Panc1 (cell line): Measurements from ENCODE around the gene APEX1. TPM values are rescaled to one million over a fixed set of nuclear protein-coding genes. Genes with fewer than 3 reads are reported as not detected.
"Not testable (repeated sequence)": the region's sequence is repeated elsewhere in the genome, so short reads cannot be mapped to it uniquely, and the experiment has no call there.

Source experiments
- ATAC-seq: fragments of 200-7000 bp; cut with Tn5 transposase; 2 replicates; pipeline ENCODE4 v1.9.1; 2020; ENCODE audit warnings: mild to moderate bottlenecking, moderate library complexity
- BruUV-seq: library from RNA; stranded (reverse); fragments of 400-500 nt; replicated peaks from 2 replicates; lab custom pipeline; 2021; lab: Mats Ljungman, UMichigan
- CTCF ChIA-PET: fragments of 300-600 bp; sonication (Branson Sonifier 250); formaldehyde crosslinking; loops from one replicate; lab custom pipeline; 2022; ENCODE audit warnings: antibody characterized with exemption; lab: Charles Lee
- POLR2A ChIA-PET: fragments of 300-600 bp; sonication (Branson Sonifier 250); formaldehyde crosslinking; loops from one replicate; lab custom pipeline; 2022; ENCODE audit warnings: antibody characterized with exemption; lab: Charles Lee
- DNase-seq: peaks from one replicate; pipeline ENCODE4 v3.0.0-alpha.2; 2010; ENCODE audit warnings: low read depth, low spot score
- H3K27ac ChIP-seq: 2 replicates; pipeline ENCODE4 v1.5.1; 2011; ENCODE audit warnings: mild to moderate bottlenecking, low read length, inconsistent platforms
- H3K27me3 ChIP-seq: fragments of 200-500 bp; sonication (Bioruptor generic); 2 replicates; pipeline ENCODE4 v1.6.0; 2014; ENCODE audit warnings: low read length, inconsistent platforms; ENCODE audit not compliant: control insufficient read depth, insufficient read depth
- H3K36me3 ChIP-seq: fragments of 200-500 bp; sonication (Bioruptor generic); 2 replicates; pipeline ENCODE4 v1.5.1; 2014; ENCODE audit warnings: inconsistent platforms, mild to moderate bottlenecking, low read length, moderate library complexity; ENCODE audit not compliant: control insufficient read depth, insufficient read depth
- H3K4me1 ChIP-seq: 2 replicates; pipeline ENCODE4 v1.5.1; 2011; ENCODE audit warnings: inconsistent platforms, mild to moderate bottlenecking, low read length, moderate library complexity; ENCODE audit not compliant: control insufficient read depth, insufficient read depth
- H3K4me3 ChIP-seq, 2 experiments: 2 replicates each; pipeline ENCODE4 v1.5.1; 2011 to 2012; ENCODE audit warnings: low read depth in 2 of 2, low read length in 2 of 2, mild to moderate bottlenecking in 2 of 2, inconsistent platforms in 1 of 2, moderate library complexity in 1 of 2
- H3K9me3 ChIP-seq: fragments of 200-500 bp; sonication (Bioruptor generic); 2 replicates; pipeline ENCODE4 v1.5.1; 2014; ENCODE audit warnings: low read depth, mild to moderate bottlenecking, inconsistent platforms, low read length, moderate library complexity; ENCODE audit not compliant: control insufficient read depth, insufficient read depth
- CTCF ChIP-seq: fragments of 450-650 bp; IDR thresholded peaks from 2 replicates; pipeline ENCODE4 v1.5.1; 2017; ENCODE audit warnings: mild to moderate bottlenecking
- POLR2AphosphoS5 ChIP-seq: IDR thresholded peaks from 2 replicates; pipeline ENCODE4 v1.6.1; 2012; ENCODE audit warnings: mild to moderate bottlenecking, low read depth, low read length, moderate library complexity
- REST ChIP-seq, 2 experiments: IDR thresholded peaks; 2 replicates each; pipeline ENCODE4 v1.6.1; 2011 to 2012; ENCODE audit warnings: low read depth in 2 of 2, control low read depth in 1 of 2, low read length in 1 of 2, mild to moderate bottlenecking in 1 of 2, moderate library complexity in 1 of 2; ENCODE audit not compliant: insufficient read depth in 1 of 2
- SIN3A ChIP-seq: IDR thresholded peaks from 2 replicates; pipeline ENCODE4 v1.6.1; 2012; ENCODE audit warnings: low read depth, mild to moderate bottlenecking, low read length, moderate library complexity, borderline replicate concordance; ENCODE audit not compliant: insufficient read depth
- TCF7L2 ChIP-seq: IDR thresholded peaks from 2 replicates; pipeline ENCODE4 v1.6.1; 2011; ENCODE audit warnings: mild to moderate bottlenecking, low read depth, low read length, inconsistent platforms
- in situ Hi-C: cut with HindIII; loops from 2 replicates; pipeline ENCODE4 v1.10.0; 2016; ENCODE audit warnings: low sequenced_read_pairs, low pct_unique_long_range_greater_than_20kb
- intact Hi-C: fragments of 100-400 bp; cut with micrococcal nuclease; formaldehyde crosslinking; loops from one replicate; pipeline ENCODE4 v1.10.0; 2022; ENCODE audit not compliant: unreplicated experiment
- total RNA-seq: library from RNA; stranded (reverse); gene quantifications from one replicate; pipeline ENCODE4 v1.2.1, GENCODE V29; 2021; ENCODE audit not compliant: unreplicated experiment

APEX1 gene
- total RNA-seq, 1 experiment from 2014 or later, result 163 TPM

GRCh38 chr14:20452831-20453230 is 2.2 kb upstream of the APEX1 start:
- peaks cover 21% of the 10 kb centered on the region for H3K36me3 ChIP-seq
- H3K27me3 ChIP-seq, BruUV-seq, H3K27ac ChIP-seq, H3K9me3 ChIP-seq, DNase-seq, in situ Hi-C loops, CTCF ChIA-PET, intact Hi-C loops, ATAC-seq, H3K4me3 ChIP-seq: not testable (repeated sequence)
- POLR2A ChIA-PET, result interaction anchor here (0.6 kb wide), 1 partner anchor 29 kb away, joined by 8 read pairs; no protein-coding TSS in a partner anchor
- H3K4me1 ChIP-seq, result peaks cover 17% of the 10 kb centered on the region

DNA sequence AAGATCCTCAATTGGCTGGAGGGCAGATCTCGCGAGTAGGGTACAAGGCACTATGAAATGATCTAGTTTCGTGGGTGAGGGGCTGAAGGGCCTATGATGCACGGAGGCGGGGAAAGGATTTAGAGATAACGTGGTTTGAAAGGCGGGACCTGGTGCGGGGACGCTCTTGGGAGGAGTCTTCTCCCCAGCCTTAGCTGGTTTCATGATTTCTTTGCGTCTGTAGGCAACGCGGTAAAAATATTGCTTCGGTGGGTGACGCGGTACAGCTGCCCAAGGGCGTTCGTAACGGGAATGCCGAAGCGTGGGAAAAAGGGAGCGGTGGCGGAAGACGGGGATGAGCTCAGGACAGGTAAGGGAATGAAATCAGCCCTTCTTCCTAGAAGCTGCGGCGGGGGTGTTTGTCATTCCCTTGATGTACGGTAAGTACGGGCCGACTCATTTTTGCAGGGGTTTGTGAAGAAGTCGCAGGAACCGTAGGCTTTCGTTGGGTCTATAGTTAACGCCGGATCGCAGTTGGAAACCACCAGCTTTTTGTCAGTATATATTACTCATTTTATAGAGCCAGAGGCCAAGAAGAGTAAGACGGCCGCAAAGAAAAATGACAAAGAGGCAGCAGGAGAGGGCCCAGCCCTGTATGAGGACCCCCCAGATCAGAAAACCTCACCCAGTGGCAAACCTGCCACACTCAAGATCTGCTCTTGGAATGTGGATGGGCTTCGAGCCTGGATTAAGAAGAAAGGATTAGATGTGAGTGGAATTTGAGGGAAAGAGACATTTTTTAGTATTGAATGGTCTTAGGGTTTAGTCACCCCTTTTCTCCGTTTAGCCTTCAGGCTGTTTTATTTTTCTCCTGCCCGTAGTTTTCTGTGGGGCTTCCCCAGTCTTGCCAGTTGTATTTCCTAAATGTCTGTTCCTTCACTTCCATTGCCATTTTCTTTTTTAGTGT is 602 bp downstream of the APEX1 start:
- Histone ChIP-seq H3K27ac (peak overlapping the region; percentile 97), H3K27me3 (no peaks in the 10 kb centered on the region), H3K4me1 (peaks cover 33% of the 10 kb centered on the region), H3K4me3 (peak overlapping the region; percentile 86 to 93), H3K9me3 (no peaks in the 10 kb centered on the region), H3K36me3 (peaks cover 18% of the 10 kb centered on the region)
- DNase-seq (no peak), ATAC-seq (peak; percentile 81)
- POLR2A ChIA-PET, result interaction anchor here (0.5 to 1.4 kb wide), 4 partner anchors 9 to 170 kb away, joined by 3 to 32 read pairs (median 4); partner anchors contain the start of gene PARP2
- TF ChIP-seq POLR2AphosphoS5 (0 out of 2 replicates have a peak, but pooled peaks have one; percentile 35), SIN3A (no peak)
- TSS peak; percentile 97 for BruUV-seq
- CTCF ChIA-PET, result interaction anchor here (0.6 kb wide), 1 partner anchor 87 kb away, joined by 5 read pairs; no protein-coding TSS in a partner anchor
- in situ Hi-C loops (no loop called here), intact Hi-C loops (no loop called here)

GRCh38 chr14:20456971-20457370 is 1.9 kb downstream of the APEX1 start:
- in situ Hi-C loops (no loop called here), intact Hi-C loops (no loop called here)
- peaks cover 16% of the 10 kb centered on the region for H3K36me3 ChIP-seq

More at GRCh38 chr14:20456971-20457370, 1.9 kb downstream of the APEX1 start:
- ChIA-PET CTCF (no interaction called here), POLR2A (no interaction called here)
- Histone ChIP-seq H3K4me3 (peak overlapping the region; percentile 86 to 93; a peak in 3 of 4 replicates), H3K4me1 (peaks cover 33% of the 10 kb centered on the region), H3K27ac (peak overlapping the region; percentile 97), H3K27me3 (no peaks in the 10 kb centered on the region), H3K9me3 (no peaks in the 10 kb centered on the region)
- no peak for DNase-seq
- TF ChIP-seq SIN3A (no peak), TCF7L2 (no peak), POLR2AphosphoS5 (no peak; the same call in 1 of the 2 replicates), CTCF (no peak), REST (IDR thresholded peaks at IDR 0.05; ENCODE audit: insufficient read depth in 1 of 2, low read depth in 2 of 2, low read length in 1 of 2) (no peak)
- BruUV-seq, result no TSS peak
- no peak for ATAC-seq
